AG09319 (cell line): ENCODE measurements around the gene RASGRF1.

Experiments
- DNase-seq: peaks from one replicate; pipeline ENCODE4 v3.0.0-alpha.2; 2010; ENCODE audit warnings: low read depth; ENCODE audit errors: extremely low read depth
- CTCF ChIP-seq: IDR thresholded peaks from 2 replicates; pipeline ENCODE4 v1.5.1; 2011; ENCODE audit warnings: low read depth, mild to moderate bottlenecking, inconsistent platforms, low read length, moderate library complexity

Gene RASGRF1

GRCh38 chr15:78914027-78914764 lies 176.4 kb downstream of the RASGRF1 start:
- peak; percentile 47 for TF ChIP-seq CTCF
- no peak for DNase-seq

GRCh38 chr15:78913012-78913411 lies 177.6 kb downstream of the RASGRF1 start:
- no peak for TF ChIP-seq CTCF
- no peak for DNase-seq

DNA sequence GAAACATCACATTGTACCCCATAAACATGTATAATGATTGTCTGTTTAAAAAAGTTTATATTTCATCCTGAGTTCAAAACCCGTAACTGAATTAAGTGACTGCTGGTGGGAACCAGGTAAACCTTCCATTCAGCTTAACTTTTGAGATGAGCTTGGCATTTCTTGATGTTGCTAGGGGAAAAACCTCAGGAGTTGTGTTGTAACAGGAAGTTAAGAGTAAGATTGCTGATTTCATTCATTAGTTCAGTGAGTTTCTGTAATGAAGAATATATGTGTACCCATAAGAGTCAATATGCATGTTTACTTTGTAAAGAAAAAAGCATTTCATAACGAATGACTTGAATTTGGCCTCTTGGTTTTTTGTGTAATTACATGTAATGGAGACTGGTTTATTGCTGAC lies 178.3 kb downstream of the RASGRF1 start:
- TF ChIP-seq CTCF = no peak
- DNase-seq = no peak

DNA sequence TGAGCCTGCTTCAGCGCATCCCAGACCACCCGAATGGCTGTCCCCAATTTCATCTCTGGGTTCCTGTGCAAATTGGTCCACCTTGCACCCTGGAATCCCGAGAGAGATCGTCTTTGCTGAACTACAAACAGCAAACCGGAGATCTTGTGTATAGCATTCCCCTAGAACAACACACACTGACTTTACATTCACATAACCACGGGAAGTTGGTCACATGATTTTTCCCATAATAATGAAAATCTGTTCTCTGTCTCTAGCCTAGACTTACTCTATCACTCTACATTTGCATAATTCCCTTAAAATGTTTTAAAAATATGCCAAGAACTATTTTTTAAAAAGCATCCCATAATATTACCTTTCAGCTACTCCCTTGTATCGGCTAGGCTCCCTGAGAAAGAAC lies 180.3 kb downstream of the RASGRF1 start:
- no peak for DNase-seq
- no peak for TF ChIP-seq CTCF
